Brain microvascular endothelial cell (primary cell): ENCODE measurements around the gene TXNL1.

Source experiments
- DNase-seq: peaks from one replicate; pipeline ENCODE4 v3.0.0-alpha.2; 2020
- H3K27ac ChIP-seq: fragments of 250-450 bp; sonication (Bioruptor Pico); 2 replicates; pipeline ENCODE4 v1.5.1; 2020; ENCODE audit warnings: mild to moderate bottlenecking, moderate library complexity
- H3K27me3 ChIP-seq: fragments of 250-450 bp; sonication (Bioruptor Pico); replicated peaks from 2 replicates; pipeline ENCODE4 v1.5.1; 2020; ENCODE audit warnings: mild to moderate bottlenecking
- H3K36me3 ChIP-seq: fragments of 250-450 bp; sonication (Bioruptor Pico); replicated peaks from 2 replicates; pipeline ENCODE4 v1.5.1; 2020; ENCODE audit warnings: mild to moderate bottlenecking
- H3K4me3 ChIP-seq: 2 replicates; pipeline ENCODE4 v1.5.1; 2011; ENCODE audit warnings: low read depth, mild to moderate bottlenecking, control low read depth, low read length, moderate library complexity
- in situ Hi-C: cut with HindIII; loops from 2 replicates; pipeline ENCODE4 v1.10.0; 2017; ENCODE audit warnings: low sequenced_read_pairs, low pct_ligation_motif_present
- TF ChIP-seq, protein P1 (sequence below): IDR thresholded peaks from 2 replicates; pipeline ENCODE4 v1.5.1; 2011; ENCODE audit warnings: low read depth, mild to moderate bottlenecking, moderate library complexity, low read length, control low read depth, inconsistent platforms; ENCODE audit errors: missing control alignments

TXNL1 gene

DNA sequence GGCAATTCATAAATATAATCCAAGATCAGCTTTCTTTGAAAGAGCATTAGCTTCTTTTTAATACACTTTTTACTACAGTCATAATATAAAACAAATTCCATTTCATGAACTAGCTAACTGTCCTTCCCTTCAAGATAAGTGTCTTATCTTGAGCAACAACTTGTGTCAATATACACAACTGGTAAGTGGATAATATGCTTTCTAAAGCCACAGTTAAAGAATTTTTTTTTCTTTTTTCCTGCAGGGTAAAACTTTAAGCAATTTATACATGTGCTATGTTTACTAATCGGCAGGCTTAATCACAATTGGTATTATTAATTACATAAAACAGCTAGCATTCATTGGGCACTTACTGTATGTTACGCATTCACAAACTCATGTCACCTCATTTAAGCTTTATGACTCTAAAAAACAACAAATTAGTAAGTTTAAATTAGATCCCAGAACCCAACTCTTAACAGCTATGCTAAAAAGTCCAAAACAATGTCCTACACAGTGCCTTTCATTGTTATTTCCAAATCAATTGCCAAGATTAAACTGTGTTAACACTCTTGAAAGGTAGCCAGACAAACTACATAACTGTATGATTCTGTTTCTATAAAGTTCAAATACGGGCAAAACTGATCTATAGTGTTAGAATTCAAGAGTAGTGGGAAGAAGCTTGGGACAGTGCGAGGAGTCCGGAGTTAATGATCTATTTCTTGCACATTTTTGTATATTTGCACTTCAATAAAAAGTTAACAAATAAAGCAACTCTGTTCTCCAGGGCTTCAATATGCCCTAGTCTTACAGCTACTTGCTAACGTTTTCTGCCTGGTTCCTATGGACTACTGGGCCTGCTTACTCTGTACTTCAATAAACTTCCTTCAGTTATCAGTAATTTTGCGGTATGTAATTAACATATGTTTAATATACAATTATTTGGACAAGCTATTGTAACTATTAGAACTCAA is 6.0 kb downstream of the TXNL1 start:
- TF ChIP-seq, protein P1, sequence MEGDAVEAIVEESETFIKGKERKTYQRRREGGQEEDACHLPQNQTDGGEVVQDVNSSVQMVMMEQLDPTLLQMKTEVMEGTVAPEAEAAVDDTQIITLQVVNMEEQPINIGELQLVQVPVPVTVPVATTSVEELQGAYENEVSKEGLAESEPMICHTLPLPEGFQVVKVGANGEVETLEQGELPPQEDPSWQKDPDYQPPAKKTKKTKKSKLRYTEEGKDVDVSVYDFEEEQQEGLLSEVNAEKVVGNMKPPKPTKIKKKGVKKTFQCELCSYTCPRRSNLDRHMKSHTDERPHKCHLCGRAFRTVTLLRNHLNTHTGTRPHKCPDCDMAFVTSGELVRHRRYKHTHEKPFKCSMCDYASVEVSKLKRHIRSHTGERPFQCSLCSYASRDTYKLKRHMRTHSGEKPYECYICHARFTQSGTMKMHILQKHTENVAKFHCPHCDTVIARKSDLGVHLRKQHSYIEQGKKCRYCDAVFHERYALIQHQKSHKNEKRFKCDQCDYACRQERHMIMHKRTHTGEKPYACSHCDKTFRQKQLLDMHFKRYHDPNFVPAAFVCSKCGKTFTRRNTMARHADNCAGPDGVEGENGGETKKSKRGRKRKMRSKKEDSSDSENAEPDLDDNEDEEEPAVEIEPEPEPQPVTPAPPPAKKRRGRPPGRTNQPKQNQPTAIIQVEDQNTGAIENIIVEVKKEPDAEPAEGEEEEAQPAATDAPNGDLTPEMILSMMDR = no peak
- Histone ChIP-seq H3K4me3 (no peak overlapping the region), H3K27ac (no peak overlapping the region), H3K36me3 (peaks cover 2% of the 10 kb centered on the region), H3K27me3 (no peaks in the 10 kb centered on the region)
- in situ Hi-C loops = no loop called here
- DNase-seq = no peak

DNA sequence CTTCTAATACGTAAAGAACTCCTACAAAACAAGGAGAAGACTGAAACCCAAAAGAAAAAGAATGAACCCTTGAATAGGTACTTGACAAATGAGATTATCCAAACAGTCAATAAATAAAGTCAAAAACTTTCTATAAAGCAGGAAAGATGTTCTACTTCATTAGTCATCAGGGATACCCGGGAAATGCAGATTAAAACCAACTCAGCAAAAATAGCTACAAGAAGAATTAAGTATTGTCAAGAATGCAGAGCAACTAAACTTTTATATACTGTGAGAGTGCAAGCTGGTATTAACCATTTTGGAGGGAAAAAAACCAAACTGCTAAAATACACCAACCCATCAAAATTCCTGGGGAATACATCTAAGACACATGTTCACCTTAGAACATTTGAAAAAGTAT is 10.4 kb downstream of the TXNL1 start:
- H3K36me3 ChIP-seq = peaks cover 2% of the 10 kb centered on the region
- TF ChIP-seq, protein P1 = no peak
- no peak overlapping the region for H3K27ac ChIP-seq
- no peak for DNase-seq
- in situ Hi-C loops = no loop called here
- H3K4me3 ChIP-seq = no peak overlapping the region
- no peaks in the 10 kb centered on the region for H3K27me3 ChIP-seq

DNA sequence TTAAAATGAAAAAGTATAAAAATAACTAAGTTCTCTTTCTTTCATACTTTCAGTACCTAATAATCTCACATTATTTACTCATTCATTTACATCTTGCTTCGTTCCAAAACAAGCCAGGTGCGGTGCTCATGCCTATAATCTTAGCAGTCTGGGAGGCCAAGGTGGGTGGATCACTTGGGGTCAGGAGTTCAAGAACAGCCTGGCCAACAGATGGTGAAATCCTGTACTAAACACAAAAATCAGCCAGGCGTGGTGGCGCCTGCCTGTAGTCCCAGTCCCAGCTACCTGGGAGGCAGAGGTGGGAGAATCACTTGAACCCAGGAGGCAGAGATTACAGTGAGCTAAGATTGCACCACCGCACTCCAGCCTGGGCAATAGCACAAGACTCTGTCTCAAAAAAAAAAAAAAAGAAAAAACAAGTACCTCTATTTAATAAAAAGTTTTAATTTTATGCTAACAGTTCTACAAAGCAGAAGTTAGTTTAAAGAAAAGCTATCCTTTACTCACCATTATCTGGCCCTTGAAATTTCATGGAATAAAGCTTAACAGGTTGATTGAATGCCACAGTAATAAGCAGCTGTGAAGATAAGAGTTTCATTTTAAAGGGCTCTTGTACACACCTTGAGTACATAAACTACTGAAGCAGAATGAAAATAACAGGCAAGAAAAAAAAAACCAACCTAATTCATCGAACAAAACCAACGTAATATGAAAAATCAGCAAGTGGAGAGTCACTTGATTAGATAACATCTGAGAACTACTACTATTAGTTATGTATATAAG is 22.5 kb downstream of the TXNL1 start:
- H3K27ac ChIP-seq = no peak overlapping the region
- no peak overlapping the region for H3K4me3 ChIP-seq
- no peak for DNase-seq
- H3K27me3 ChIP-seq = no peaks in the 10 kb centered on the region
- TF ChIP-seq, protein P1 = no peak
- in situ Hi-C loops = no loop called here
- peaks cover 27% of the 10 kb centered on the region for H3K36me3 ChIP-seq

DNA sequence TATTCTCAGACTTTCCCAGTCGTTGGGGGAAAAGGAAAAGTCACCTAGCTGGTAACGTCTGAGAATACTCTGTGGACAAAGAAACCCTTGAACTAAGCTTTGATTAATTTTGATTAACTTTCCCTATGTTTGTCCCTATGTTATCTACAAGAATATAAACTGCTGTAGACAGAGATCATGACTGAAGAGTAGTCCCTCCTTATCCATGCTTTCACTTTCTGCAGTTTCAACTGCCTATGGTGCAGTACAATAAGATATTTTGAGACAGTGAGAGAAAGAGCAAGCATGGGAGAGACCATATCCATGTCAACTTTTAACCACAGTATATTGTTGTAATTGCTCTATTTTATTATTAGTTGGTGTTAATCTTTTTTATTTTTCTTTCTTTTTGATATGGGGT is 31.8 kb downstream of the TXNL1 start:
- no peak for DNase-seq
- TF ChIP-seq, protein P1 = no peak
- peaks cover 31% of the 10 kb centered on the region for H3K36me3 ChIP-seq

DNA sequence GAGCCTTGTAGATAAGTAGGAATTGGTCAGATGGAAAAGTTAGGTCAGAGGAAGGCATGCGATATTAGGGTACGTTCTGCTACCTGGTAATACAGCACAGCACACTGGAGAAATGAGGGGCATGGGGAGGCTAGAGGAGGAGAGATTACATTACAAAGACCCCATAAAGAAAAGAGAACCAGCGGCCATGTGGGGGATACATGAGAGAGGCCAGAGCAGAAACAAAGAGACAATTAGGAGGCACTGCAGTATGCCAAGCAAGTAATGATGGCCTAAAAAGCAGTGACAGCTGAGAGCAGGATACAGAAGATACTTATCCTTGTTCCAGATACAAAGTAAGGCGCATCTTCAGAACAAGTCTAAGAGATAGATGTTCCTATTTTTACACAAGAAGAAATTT is 40.0 kb downstream of the TXNL1 start:
- no peak for DNase-seq
- TF ChIP-seq, protein P1 = no peak
- in situ Hi-C loops = no loop called here
- H3K36me3 ChIP-seq = peaks cover 2% of the 10 kb centered on the region
- no peaks in the 10 kb centered on the region for H3K27me3 ChIP-seq
- no peak overlapping the region for H3K27ac ChIP-seq
- no peak overlapping the region for H3K4me3 ChIP-seq

More for the DNA sequence above, 31.8 kb downstream of the TXNL1 start:
- Histone ChIP-seq H3K27me3 (no peaks in the 10 kb centered on the region), H3K27ac (no peak overlapping the region), H3K4me3 (no peak overlapping the region)
- in situ Hi-C loops = no loop called here
